Liver (tissue), 9 donors: ENCODE data around the gene IQCE. TPM values are rescaled to one million over a fixed set of nuclear protein-coding genes. Genes with fewer than 3 reads are reported as not detected.
"Not testable (repeated sequence)": the region's sequence is repeated elsewhere in the genome, so short reads cannot be mapped to it uniquely, and the experiment has no call there.

Experiments
- DNase-seq: peaks from one replicate; pipeline ENCODE4 v3.0.0-alpha.2; 2017; ENCODE audit warnings: low spot score
- H3K27ac ChIP-seq, 2 donors: one replicate each; pipeline ENCODE4 v1.7.0; 2013; ENCODE audit warnings: inconsistent platforms in 2 of 2, low read length in 2 of 2, control low read depth in 1 of 2, low read depth in 1 of 2, mild to moderate bottlenecking in 1 of 2
- H3K27me3 ChIP-seq, 4 donors: one replicate each; pipeline versions ENCODE4 v1.6.1 to v1.7.0; 2013; ENCODE audit warnings: low read length in 3 of 4, inconsistent platforms in 1 of 4, mild to moderate bottlenecking in 1 of 4, moderate library complexity in 1 of 4; ENCODE audit not compliant: control insufficient read depth in 4 of 4, insufficient read depth in 4 of 4
- H3K36me3 ChIP-seq, 4 donors: one replicate each; pipeline versions ENCODE4 v1.6.1 to v1.7.0; 2013; ENCODE audit warnings: low read length in 3 of 4, mild to moderate bottlenecking in 3 of 4, low read depth in 1 of 4, moderate library complexity in 1 of 4; ENCODE audit not compliant: control insufficient read depth in 4 of 4, insufficient read depth in 3 of 4
- H3K4me1 ChIP-seq, 4 donors: one replicate each; pipeline versions ENCODE4 v1.6.1 to v1.7.0; 2013; ENCODE audit warnings: low read length in 3 of 4, mild to moderate bottlenecking in 3 of 4, moderate library complexity in 1 of 4; ENCODE audit not compliant: control insufficient read depth in 4 of 4, insufficient read depth in 4 of 4
- H3K4me3 ChIP-seq, 3 donors: one replicate each; pipeline versions ENCODE4 v1.6.1 to v1.7.0; 2013; ENCODE audit warnings: low read length in 3 of 3, control low read depth in 1 of 3, low read depth in 1 of 3, mild to moderate bottlenecking in 1 of 3
- H3K9ac ChIP-seq, 2 donors: one replicate each; pipeline ENCODE4 v1.7.0; 2013; ENCODE audit warnings: low read length in 2 of 2, mild to moderate bottlenecking in 2 of 2, moderate library complexity in 2 of 2, control low read depth in 1 of 2, low read depth in 1 of 2
- H3K9me3 ChIP-seq, 4 donors: one replicate each; pipeline versions ENCODE4 v1.6.1 to v1.7.0; 2013; ENCODE audit warnings: low read length in 3 of 4; ENCODE audit not compliant: control insufficient read depth in 4 of 4
- CTCF ChIP-seq: fragments of 150-350 bp; IDR thresholded peaks from 2 replicates; pipeline ENCODE4 v1.5.1; 2017; ENCODE audit warnings: improper control_type of control experiment, low read depth, low read length; ENCODE audit not compliant: missing input control
- EGR1 ChIP-seq, 2 donors: IDR thresholded peaks; 2 replicates each; pipeline ENCODE4 v1.6.1; 2016 to 2018; ENCODE audit warnings: antibody characterized with exemption in 2 of 2, low read depth in 2 of 2
- FOXA2 ChIP-seq: IDR thresholded peaks from 2 replicates; pipeline ENCODE4 v1.6.1; 2016; ENCODE audit warnings: antibody characterized with exemption
- HNF4A ChIP-seq, 2 donors: conservative IDR thresholded peaks; 2 replicates each; pipeline ENCODE4 v1.6.1; 2016; ENCODE audit warnings: antibody characterized with exemption in 2 of 2, mild to moderate bottlenecking in 2 of 2
- HNF4G ChIP-seq: IDR thresholded peaks from 2 replicates; pipeline ENCODE4 v1.6.1; 2016; ENCODE audit warnings: antibody characterized with exemption
- JUND ChIP-seq, 2 donors: IDR thresholded peaks; 2 replicates each; pipeline ENCODE4 v1.6.1; 2016; ENCODE audit warnings: antibody characterized with exemption in 2 of 2
- MAX ChIP-seq: IDR thresholded peaks from 2 replicates; pipeline ENCODE4 v1.6.1; 2016; ENCODE audit warnings: antibody characterized with exemption
- NR2F2 ChIP-seq: IDR thresholded peaks from 2 replicates; pipeline ENCODE4 v1.6.1; 2016; ENCODE audit warnings: antibody characterized with exemption
- RAD21 ChIP-seq, 2 donors: IDR thresholded peaks; 2 replicates each; pipeline ENCODE4 v1.6.1; 2016; ENCODE audit warnings: antibody characterized with exemption in 2 of 2, mild to moderate bottlenecking in 2 of 2
- TAF1 ChIP-seq: conservative IDR thresholded peaks from 2 replicates; pipeline ENCODE4 v1.6.1; 2016; ENCODE audit warnings: antibody characterized with exemption, mild to moderate bottlenecking
- ZBTB33 ChIP-seq: IDR thresholded peaks from 2 replicates; pipeline ENCODE4 v1.6.1; 2016; ENCODE audit warnings: antibody characterized with exemption
- WGBS: extraction: QIAGEN DNeasy Blood & Tissue Kit; methylation state at CpG from one replicate; pipeline ENCODE4 v1.1.7; 2013; 5-methylcytosine and 5-hydroxymethylcytosine counted together
- polyA plus RNA-seq, 2 donors: library from polyadenylated mRNA; stranded (reverse) in 1 of 2; unstranded in 1 of 2; fragments of 200-250 nt in 1 of 2; fragments of >200 nt in 1 of 2; fragmentation: Nextera tagmentation in 1 of 2; extraction: Ambion mirVana in 1 of 2; gene quantifications; one replicate each; pipeline versions ENCODE4 v1.2.1 to v1.2.3, GENCODE V29; 2013 to 2015
- total RNA-seq, 2 donors: library from RNA; depleted of rRNA; stranded (reverse); fragments of >200 nt; gene quantifications; one replicate each; pipeline ENCODE4 v1.2.3, GENCODE V29; 2014
- TF ChIP-seq, protein P1 (sequence below): IDR thresholded peaks from 2 replicates; pipeline ENCODE4 v1.6.1; 2016; ENCODE audit warnings: antibody characterized with exemption, mild to moderate bottlenecking
- TF ChIP-seq, protein P2 (sequence below): IDR thresholded peaks from 2 replicates; pipeline ENCODE4 v1.6.1; 2016; ENCODE audit warnings: antibody characterized with exemption
- donor health status: healthy.
- donor health status: healthy.
- donor health status: healthy.
- donor health status: healthy.
- donor health status: healthy.

Gene IQCE
- total and polyA plus RNA-seq, 4 donors = 2.1 to 5.9 (median 3.6) TPM

DNA sequence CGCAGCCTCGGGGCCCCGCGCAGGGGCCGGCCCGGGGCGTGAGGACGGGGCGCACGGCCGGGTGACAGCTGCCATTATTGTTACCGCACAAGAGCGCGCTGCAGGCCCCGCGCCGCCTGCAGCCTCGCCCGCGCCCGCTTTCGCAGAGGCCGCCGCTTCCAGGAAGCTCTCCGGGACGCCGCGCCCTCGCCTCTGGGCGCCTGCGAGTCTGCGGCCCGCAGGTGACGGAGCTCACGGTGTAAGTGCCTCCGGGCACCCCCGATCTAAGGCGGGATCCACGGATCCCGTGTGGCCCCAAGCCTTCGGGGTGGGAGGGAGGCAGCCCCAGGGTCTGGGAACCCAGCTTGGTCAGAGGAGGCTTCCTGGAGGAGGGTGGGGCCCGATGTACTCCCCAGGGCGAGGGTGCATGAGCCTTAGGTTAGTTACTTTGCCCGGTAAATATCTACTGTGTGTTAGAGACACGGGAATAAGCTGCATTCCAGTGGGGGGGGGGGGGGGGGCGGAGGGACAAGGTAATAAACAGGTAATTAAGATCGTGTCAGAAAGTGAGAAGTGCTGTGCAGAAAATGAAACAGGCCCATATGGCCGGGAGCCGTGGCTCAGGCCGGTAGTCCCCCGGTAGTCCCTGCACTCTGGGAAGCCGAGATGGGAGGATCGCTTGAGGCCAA is 638 bp downstream of the IQCE start:
- TF ChIP-seq HNF4A (conservative IDR thresholded peaks at IDR 0.05) (no peak), HNF4G (no peak), NR2F2 (no peak), RAD21 (IDR thresholded peaks at IDR 0.05) (no peak), EGR1 (IDR thresholded peaks at IDR 0.05; ENCODE audit: low read depth in 2 of 2) (no peak), CTCF (no peak), MAX (no peak), JUND (IDR thresholded peaks at IDR 0.05) (no peak), TAF1 (no peak), FOXA2 (no peak), ZBTB33 (no peak)
- TF ChIP-seq, protein P1, sequence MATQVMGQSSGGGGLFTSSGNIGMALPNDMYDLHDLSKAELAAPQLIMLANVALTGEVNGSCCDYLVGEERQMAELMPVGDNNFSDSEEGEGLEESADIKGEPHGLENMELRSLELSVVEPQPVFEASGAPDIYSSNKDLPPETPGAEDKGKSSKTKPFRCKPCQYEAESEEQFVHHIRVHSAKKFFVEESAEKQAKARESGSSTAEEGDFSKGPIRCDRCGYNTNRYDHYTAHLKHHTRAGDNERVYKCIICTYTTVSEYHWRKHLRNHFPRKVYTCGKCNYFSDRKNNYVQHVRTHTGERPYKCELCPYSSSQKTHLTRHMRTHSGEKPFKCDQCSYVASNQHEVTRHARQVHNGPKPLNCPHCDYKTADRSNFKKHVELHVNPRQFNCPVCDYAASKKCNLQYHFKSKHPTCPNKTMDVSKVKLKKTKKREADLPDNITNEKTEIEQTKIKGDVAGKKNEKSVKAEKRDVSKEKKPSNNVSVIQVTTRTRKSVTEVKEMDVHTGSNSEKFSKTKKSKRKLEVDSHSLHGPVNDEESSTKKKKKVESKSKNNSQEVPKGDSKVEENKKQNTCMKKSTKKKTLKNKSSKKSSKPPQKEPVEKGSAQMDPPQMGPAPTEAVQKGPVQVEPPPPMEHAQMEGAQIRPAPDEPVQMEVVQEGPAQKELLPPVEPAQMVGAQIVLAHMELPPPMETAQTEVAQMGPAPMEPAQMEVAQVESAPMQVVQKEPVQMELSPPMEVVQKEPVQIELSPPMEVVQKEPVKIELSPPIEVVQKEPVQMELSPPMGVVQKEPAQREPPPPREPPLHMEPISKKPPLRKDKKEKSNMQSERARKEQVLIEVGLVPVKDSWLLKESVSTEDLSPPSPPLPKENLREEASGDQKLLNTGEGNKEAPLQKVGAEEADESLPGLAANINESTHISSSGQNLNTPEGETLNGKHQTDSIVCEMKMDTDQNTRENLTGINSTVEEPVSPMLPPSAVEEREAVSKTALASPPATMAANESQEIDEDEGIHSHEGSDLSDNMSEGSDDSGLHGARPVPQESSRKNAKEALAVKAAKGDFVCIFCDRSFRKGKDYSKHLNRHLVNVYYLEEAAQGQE = no peak
- TF ChIP-seq, protein P2, sequence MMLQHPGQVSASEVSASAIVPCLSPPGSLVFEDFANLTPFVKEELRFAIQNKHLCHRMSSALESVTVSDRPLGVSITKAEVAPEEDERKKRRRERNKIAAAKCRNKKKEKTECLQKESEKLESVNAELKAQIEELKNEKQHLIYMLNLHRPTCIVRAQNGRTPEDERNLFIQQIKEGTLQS = no peak
- H3K27ac ChIP-seq = peak overlapping the region; percentile 14 to 51
- H3K4me1 ChIP-seq = peaks cover under 1 to 21% (median 13%) of the 10 kb centered on the region in 4 donors
- 10% methylated on average over 53 of the region's 53 CpGs for WGBS
- H3K36me3 ChIP-seq = no peaks in the 10 kb centered on the region
- DNase-seq = no peak
- no peaks in the 10 kb centered on the region for H3K9me3 ChIP-seq
- H3K27me3 ChIP-seq = no peaks in the 10 kb centered on the region
- peak overlapping the region; percentile 33 to 49 for H3K9ac ChIP-seq
- H3K4me3 ChIP-seq = peak overlapping the region; percentile 62 to 99 (median 68)

DNA sequence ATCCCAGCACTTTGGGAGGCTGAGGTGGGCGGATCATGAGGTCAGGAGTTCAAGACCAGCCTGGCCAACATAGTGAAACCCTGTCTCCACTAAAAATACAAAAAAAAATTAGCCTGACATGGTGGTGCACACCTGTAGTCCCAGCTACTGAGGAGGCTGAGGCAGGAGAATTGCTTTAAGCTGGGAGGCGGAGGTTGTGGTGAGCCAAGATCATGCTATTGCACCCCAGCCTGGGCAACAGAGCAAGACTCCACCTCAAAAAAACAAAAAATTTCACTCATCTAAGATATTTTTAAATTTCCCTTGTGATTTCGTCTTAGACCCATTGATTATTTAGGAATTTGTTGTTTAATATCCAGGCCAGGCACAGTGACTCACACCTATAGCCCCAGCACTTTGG is 5.2 kb downstream of the IQCE start:
- H3K4me1 ChIP-seq = peaks cover 0 to 25% (median 17%) of the 10 kb centered on the region in 4 donors
- H3K9ac ChIP-seq, H3K4me3 ChIP-seq, H3K27me3 ChIP-seq, H3K27ac ChIP-seq, H3K36me3 ChIP-seq, DNase-seq, H3K9me3 ChIP-seq: not testable (repeated sequence)
- 98% methylated on average over 3 of the region's 3 CpGs for WGBS
